NCI-H524 treated with DMSO at 0.1 percent for 48 hours (cell line): ENCODE measurements around the gene MYD88.

ENCODE experiments used
- DNase-seq: peaks from one replicate; lab custom pipeline; 2025; lab: John Stamatoyannopoulos, UW

The MYD88 gene

GRCh38 chr3:38138349-38139190 is at the start of gene MYD88:
Gene MYD88, plus strand, starts transcription at chr3:38138661. Its CDS starts 40 bp downstream, at chr3:38138701.
- DNase-seq = peak; percentile 11

- DNase-seq = no peak
These were observed 49.3 kb upstream of the MYD88 start for GRCh38 chr3:38089163-38089562.

GRCh38 chr3:38090453-38090852 is 48.0 kb upstream of the MYD88 start:
- no peak for DNase-seq

GRCh38 chr3:38094999-38095398 is 43.5 kb upstream of the MYD88 start:
- DNase-seq = no peak

- DNase-seq = no peak
These were observed 42.6 kb upstream of the MYD88 start for GRCh38 chr3:38095669-38096483.

GRCh38 chr3:38097446-38098375 is 40.8 kb upstream of the MYD88 start:
- no peak for DNase-seq

- DNase-seq = no peak
These were observed 40.1 kb upstream of the MYD88 start for GRCh38 chr3:38098376-38098723.

- no peak for DNase-seq
These were observed 38.9 kb upstream of the MYD88 start for GRCh38 chr3:38099518-38099917.

GRCh38 chr3:38100498-38100897 is 38.0 kb upstream of the MYD88 start:
- DNase-seq = no peak

GRCh38 chr3:38101811-38102443 is 36.5 kb upstream of the MYD88 start:
- DNase-seq = no peak

GRCh38 chr3:38102444-38102814 is 36.0 kb upstream of the MYD88 start:
- no peak for DNase-seq

- no peak for DNase-seq
These were observed 32.9 kb upstream of the MYD88 start for GRCh38 chr3:38105525-38105924.

- DNase-seq = no peak
These were observed 30.4 kb upstream of the MYD88 start for GRCh38 chr3:38107911-38108648.

GRCh38 chr3:38108649-38109579 is 29.5 kb upstream of the MYD88 start:
- DNase-seq = no peak

- DNase-seq = no peak
These were observed 28.7 kb upstream of the MYD88 start for GRCh38 chr3:38109580-38110313.

GRCh38 chr3:38110314-38111050 is 28.0 kb upstream of the MYD88 start:
- DNase-seq = no peak

- no peak for DNase-seq
These were observed 27.3 kb upstream of the MYD88 start for GRCh38 chr3:38111201-38111600.

- no peak for DNase-seq
These were observed 26.6 kb upstream of the MYD88 start for GRCh38 chr3:38111696-38112377.
